Measurements from ENCODE around the gene KCNH2. TPM values are rescaled to one million over a fixed set of nuclear protein-coding genes. Genes with fewer than 3 reads are reported as not detected.
A peak's percentile ranks its signal among the peaks of the same experiment; 100 is the strongest.
"Not testable (repeated sequence)": the region's sequence is repeated elsewhere in the genome, so short reads cannot be mapped to it uniquely, and the experiment has no call there.

KCNH2 gene
- total RNA-seq, 2 experiments from 2014 or later, result 0.34 to 0.45 TPM

DNA sequence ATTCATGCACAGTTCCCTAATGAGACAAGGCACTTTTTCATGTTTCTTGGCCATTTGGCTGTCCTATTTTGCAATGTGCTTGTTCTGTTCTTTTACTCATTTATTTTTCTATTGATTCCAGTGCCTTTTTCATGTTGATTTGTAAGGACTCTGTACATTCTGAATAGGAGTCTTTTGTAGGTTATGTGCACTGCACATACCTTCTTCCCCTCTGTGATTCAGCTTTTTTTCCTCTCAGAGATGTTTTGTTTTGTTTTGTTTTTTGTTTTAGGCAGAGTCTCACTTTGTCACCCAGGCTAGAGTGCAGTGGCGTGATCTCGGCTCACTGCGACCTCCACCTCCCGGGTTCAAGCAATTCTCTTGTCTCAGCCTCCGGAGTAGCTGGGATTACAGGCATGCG lies 59.7 kb downstream of the KCNH2 start:
- Mint-ChIP-seq H3K9me3 (no peaks in the 10 kb centered on the region), H3K27ac (no peak overlapping the region), H3K27me3 (peaks cover 7% of the 10 kb centered on the region), H3K4me1 (ENCODE audit: low read depth) (peaks cover 5% of the 10 kb centered on the region), H3K4me3 (no peak overlapping the region), H3K36me3 (no peaks in the 10 kb centered on the region)
- POLR2A ChIA-PET, result no interaction called here
- CTCF ChIA-PET, result interaction anchor here (0.9 kb wide), 1 partner anchor 41 kb away, joined by 3 read pairs; no protein-coding TSS in a partner anchor
- intact Hi-C loops (cut with micrococcal nuclease), result no loop called here
- DNase-seq, result no peak

- H3K36me3 Mint-ChIP-seq, result no peaks in the 10 kb centered on the region
- DNase-seq, result no peak
- peaks cover under 1% of the 10 kb centered on the region for H3K4me1 Mint-ChIP-seq (ENCODE audit: low read depth)
- no peak overlapping the region for H3K27ac Mint-ChIP-seq
- no peak overlapping the region for H3K4me3 Mint-ChIP-seq
- ChIA-PET POLR2A (no interaction called here), CTCF (interaction anchor here (0.9 kb wide), 1 partner anchor 41 kb away, joined by 3 read pairs; no protein-coding TSS in a partner anchor)
- H3K9me3 Mint-ChIP-seq, result no peaks in the 10 kb centered on the region
- peaks cover 7% of the 10 kb centered on the region for H3K27me3 Mint-ChIP-seq
- intact Hi-C loops (cut with micrococcal nuclease), result no loop called here
These were observed 60.2 kb downstream of the KCNH2 start for GRCh38 chr7:150917969-150918368.

DNA sequence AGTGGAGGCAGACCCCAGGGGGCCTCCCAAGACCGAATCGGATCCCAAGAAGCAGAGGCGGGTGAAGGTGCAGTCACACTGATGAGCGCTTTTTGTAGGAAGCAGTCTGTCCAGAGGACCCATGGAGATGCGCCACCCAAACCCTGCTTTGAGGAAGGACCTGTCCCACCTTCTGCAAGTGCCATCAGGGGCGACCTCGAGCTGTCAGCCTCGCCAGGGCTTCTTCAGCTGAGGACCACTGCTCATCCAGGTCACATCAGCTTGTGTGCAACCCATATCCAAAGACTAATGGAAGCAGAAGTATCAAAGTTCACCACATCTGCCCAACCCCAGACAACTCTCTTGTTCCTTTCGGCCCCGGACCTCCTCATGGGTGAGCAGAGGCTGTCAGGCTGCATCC lies 61.5 kb downstream of the KCNH2 start:
- Mint-ChIP-seq H3K27me3 (peaks cover 7% of the 10 kb centered on the region), H3K9me3 (no peaks in the 10 kb centered on the region), H3K27ac (no peak overlapping the region), H3K4me3 (no peak overlapping the region), H3K36me3 (no peaks in the 10 kb centered on the region), H3K4me1 (ENCODE audit: low read depth) (no peaks in the 10 kb centered on the region)
- no peak for DNase-seq
- POLR2A ChIA-PET, result no interaction called here
- intact Hi-C loops (cut with micrococcal nuclease), result no loop called here
- CTCF ChIA-PET, result no interaction called here

DNA sequence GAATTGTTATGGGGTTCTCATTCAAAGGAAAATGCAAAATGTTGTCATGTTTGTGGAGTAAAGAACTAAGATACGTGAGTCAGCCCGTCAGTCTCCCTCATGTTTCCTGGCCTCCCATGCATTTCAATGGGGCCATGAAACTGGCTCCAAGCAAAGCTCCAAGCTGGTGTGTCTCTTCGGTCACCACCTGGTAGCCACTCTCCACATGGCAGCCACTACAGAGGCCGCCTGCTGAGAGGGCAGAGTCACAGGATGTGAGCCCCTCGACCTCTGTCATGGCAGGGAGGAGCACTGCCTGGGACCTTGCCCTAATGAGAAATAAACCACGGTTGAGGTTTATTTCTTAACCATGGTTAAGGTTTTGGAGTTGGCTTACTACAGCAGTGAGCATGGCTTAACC lies 63.2 kb downstream of the KCNH2 start:
- Mint-ChIP-seq H3K27me3 (peaks cover 7% of the 10 kb centered on the region), H3K4me3 (no peak overlapping the region), H3K36me3 (no peaks in the 10 kb centered on the region), H3K9me3 (no peaks in the 10 kb centered on the region), H3K4me1 (ENCODE audit: low read depth) (no peaks in the 10 kb centered on the region), H3K27ac (no peak overlapping the region)
- POLR2A ChIA-PET, result no interaction called here
- CTCF ChIA-PET, result interaction anchor here (0.9 kb wide), 1 partner anchor 17 kb away, joined by 4 read pairs; no protein-coding TSS in a partner anchor
- DNase-seq, result no peak
- intact Hi-C loops (cut with micrococcal nuclease), result no loop called here

DNA sequence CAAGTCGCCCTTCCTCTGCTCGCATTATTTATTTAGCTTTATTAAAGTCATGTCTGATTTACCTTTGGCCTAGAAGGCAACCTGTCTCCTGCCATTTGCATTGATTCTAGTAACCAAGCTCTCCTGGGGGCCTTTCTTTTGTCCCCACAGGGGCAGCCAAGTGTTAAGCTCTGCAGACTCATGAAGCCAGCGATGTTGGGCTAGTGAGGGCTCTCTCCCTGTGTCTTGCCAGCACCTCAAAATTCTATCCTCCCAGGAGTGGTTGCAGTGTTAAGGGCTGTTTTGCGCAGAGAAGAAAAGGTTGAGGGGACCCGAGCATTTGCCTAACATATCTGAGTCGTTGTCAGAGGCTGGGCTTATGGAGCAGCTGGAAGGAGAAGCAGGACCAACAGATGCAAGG lies 63.9 kb downstream of the KCNH2 start:
- ChIA-PET POLR2A (no interaction called here), CTCF (interaction anchor here (0.6 kb wide), 1 partner anchor 125 kb away, joined by 3 read pairs; no protein-coding TSS in a partner anchor)
- intact Hi-C loops (cut with micrococcal nuclease), result no loop called here

DNA sequence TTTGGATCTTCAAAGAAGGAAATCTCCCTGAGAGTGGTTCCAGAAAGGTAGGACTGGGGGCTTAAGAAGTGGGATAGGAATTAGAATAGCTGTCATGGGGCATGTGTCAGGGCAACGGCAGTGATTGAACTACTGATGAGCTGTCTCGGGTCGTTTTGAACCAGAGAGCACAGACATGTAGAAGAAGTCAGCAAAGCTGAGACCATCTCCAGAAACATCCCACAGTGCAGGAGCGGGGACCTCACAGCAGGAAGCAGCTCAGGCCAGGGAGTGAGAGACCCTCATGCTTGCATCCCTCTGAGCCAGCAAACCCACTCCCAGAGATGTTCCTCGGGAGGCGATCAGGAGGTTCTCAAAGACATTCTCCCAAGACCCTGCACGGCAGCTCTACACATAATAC lies 65.7 kb downstream of the KCNH2 start:
- Mint-ChIP-seq H3K27me3 (no peaks in the 10 kb centered on the region), H3K4me3 (no peak overlapping the region), H3K27ac (no peak overlapping the region), H3K9me3 (no peaks in the 10 kb centered on the region), H3K4me1 (ENCODE audit: low read depth) (peaks cover 7% of the 10 kb centered on the region), H3K36me3 (no peaks in the 10 kb centered on the region)
- ChIA-PET CTCF (interaction anchor here (1.2 to 2.1 kb wide), 3 partner anchors 14 to 73 kb away, joined by 4 to 11 read pairs (median 7); no protein-coding TSS in a partner anchor), POLR2A (no interaction called here)
- intact Hi-C loops (cut with micrococcal nuclease), result no loop called here
- no peak for DNase-seq

More for the DNA sequence above, 63.9 kb downstream of the KCNH2 start:
- DNase-seq, result no peak
- Mint-ChIP-seq H3K27me3 (peaks cover 6% of the 10 kb centered on the region), H3K27ac (no peak overlapping the region), H3K36me3 (no peaks in the 10 kb centered on the region), H3K9me3 (no peaks in the 10 kb centered on the region), H3K4me1 (ENCODE audit: low read depth) (peaks cover 4% of the 10 kb centered on the region), H3K4me3 (no peak overlapping the region)

- DNase-seq, result no peak
- CTCF ChIA-PET, result interaction anchor here (0.6 to 2.1 kb wide), 4 partner anchors 13 to 1260 kb away, joined by 3 to 7 read pairs (median 6); no protein-coding TSS in a partner anchor
- H3K27me3 Mint-ChIP-seq, result no peaks in the 10 kb centered on the region
- H3K9me3 Mint-ChIP-seq, result no peaks in the 10 kb centered on the region
- intact Hi-C loops (cut with micrococcal nuclease), result no loop called here
- peaks cover 7% of the 10 kb centered on the region for H3K4me1 Mint-ChIP-seq (ENCODE audit: low read depth)
- no peaks in the 10 kb centered on the region for H3K36me3 Mint-ChIP-seq
- POLR2A ChIA-PET, result interaction anchor here (0.7 kb wide), 1 partner anchor 13 kb away, joined by 3 read pairs; no protein-coding TSS in a partner anchor
- no peak overlapping the region for H3K4me3 Mint-ChIP-seq
- no peak overlapping the region for H3K27ac Mint-ChIP-seq
These were observed 66.4 kb downstream of the KCNH2 start for GRCh38 chr7:150911590-150912267.

DNA sequence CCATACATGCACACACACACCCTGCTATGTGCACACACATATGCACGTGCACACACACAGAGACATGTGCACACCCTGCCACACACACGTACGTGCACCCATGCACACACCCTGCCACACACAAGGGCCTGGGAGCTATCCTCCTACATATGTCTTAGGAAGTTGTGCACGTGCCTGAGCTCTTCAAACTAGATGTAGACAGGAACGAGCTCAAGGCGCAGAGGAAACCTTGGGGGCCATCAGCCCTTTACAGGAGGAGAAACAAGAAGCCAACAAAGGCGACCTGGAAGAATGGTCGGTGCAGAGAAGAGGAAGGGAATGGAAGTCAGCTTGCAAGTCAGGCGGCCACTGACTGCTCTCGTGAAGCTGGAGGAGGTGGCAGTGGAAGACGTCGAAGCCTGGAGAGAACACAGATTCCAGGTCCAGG lies 67.1 kb downstream of the KCNH2 start:
- Mint-ChIP-seq H3K27me3 (no peaks in the 10 kb centered on the region), H3K4me3 (no peak overlapping the region), H3K9me3 (no peaks in the 10 kb centered on the region), H3K27ac (no peak overlapping the region), H3K4me1 (ENCODE audit: low read depth) (peaks cover 7% of the 10 kb centered on the region), H3K36me3 (no peaks in the 10 kb centered on the region)
- intact Hi-C loops (cut with micrococcal nuclease), result no loop called here
- ChIA-PET CTCF (interaction anchor here (0.6 to 2.1 kb wide), 3 partner anchors 13 to 1261 kb away, joined by 3 to 7 read pairs (median 7); no protein-coding TSS in a partner anchor), POLR2A (no interaction called here)
- no peak for DNase-seq

- H3K4me1 Mint-ChIP-seq (ENCODE audit: low read depth); H3K27ac Mint-ChIP-seq; H3K36me3 Mint-ChIP-seq; H3K27me3 Mint-ChIP-seq; POLR2A ChIA-PET; H3K4me3 Mint-ChIP-seq; intact Hi-C loops (cut with micrococcal nuclease); H3K9me3 Mint-ChIP-seq; DNase-seq: not testable (repeated sequence)
- CTCF ChIA-PET, result interaction anchor here (1.9 to 2.1 kb wide), 2 partner anchors 12 to 74 kb away, joined by 7 read pairs; no protein-coding TSS in a partner anchor
These were observed 67.7 kb downstream of the KCNH2 start for GRCh38 chr7:150910305-150910995.

DNA sequence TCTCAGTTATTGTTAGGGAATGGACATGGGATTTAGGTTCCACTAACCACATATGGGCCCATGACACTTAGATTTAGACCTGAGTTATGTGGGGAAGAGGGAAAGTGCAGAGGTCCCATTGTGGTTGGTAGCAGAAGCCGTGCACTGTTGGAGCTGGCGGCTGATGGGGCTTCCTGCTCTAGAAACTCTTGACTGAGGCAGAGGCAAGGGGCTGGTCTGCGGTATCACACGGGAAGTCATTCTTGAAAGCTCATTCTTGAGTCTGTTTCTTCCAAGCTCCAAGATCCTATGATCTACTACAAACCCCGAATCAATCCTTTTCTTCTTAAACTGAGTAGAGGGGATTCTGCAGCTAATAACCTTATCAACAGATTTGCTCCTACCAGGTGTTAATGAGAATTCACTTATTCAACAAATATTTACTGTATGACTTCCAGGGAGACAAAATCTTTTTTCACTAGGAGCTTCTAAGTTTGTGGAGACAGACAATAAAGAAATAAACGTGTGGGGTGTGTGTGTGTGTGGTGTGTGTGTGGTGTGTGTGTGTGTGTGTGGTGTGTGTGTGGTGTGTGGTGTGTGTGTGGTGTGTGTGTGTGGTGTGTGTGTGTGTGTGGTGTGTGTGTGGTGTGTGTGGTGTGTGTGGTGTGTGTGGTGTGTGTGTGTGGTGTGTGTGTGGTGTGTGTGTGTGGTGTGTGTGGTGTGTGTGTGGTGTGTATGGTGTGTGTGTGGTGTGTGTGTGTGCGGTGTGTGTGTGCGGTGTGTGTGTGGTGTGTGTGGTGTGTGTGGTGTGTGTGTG lies 68.7 kb downstream of the KCNH2 start:
- Mint-ChIP-seq H3K36me3 (no peaks in the 10 kb centered on the region), H3K4me1 (ENCODE audit: low read depth) (peaks cover 7% of the 10 kb centered on the region), H3K4me3 (no peak overlapping the region), H3K9me3 (no peaks in the 10 kb centered on the region), H3K27me3 (peaks cover 1% of the 10 kb centered on the region), H3K27ac (no peak overlapping the region)
- CTCF ChIA-PET, result interaction anchor here (0.8 to 2.0 kb wide), 3 partner anchors 11 to 84 kb away, joined by 3 to 15 read pairs (median 4); no protein-coding TSS in a partner anchor
- POLR2A ChIA-PET, result no interaction called here
- intact Hi-C loops (cut with micrococcal nuclease), result no loop called here
- peak; percentile 55 for DNase-seq

DNA sequence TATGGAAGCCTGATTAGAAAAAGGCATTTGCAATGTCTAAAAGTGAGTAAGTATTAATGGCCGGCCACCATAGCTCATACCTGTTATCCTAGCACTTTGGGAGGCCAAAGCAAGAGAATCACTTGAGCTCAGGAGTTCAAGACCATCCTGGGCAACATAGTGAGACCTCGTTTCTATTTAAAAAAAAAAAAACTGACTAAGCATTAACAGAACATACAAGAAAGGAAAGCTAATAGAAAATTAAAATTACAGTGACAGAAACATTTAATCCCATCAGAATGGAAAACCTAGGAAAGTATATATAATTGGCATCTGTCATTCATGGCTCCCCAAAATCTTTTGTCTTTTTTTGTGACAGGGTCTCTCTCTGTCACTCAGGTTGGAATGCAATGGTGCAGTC lies 69.9 kb downstream of the KCNH2 start:
- ChIA-PET POLR2A (no interaction called here), CTCF (interaction anchor here (1.1 to 2.0 kb wide), 2 partner anchors 10 to 32 kb away, joined by 4 to 15 read pairs; no protein-coding TSS in a partner anchor)
- no peak for DNase-seq
- Mint-ChIP-seq H3K27me3 (peaks cover 7% of the 10 kb centered on the region), H3K4me1 (ENCODE audit: low read depth) (peaks cover 11% of the 10 kb centered on the region), H3K4me3 (no peak overlapping the region), H3K9me3 (no peaks in the 10 kb centered on the region), H3K27ac (no peak overlapping the region), H3K36me3 (no peaks in the 10 kb centered on the region)
- intact Hi-C loops (cut with micrococcal nuclease), result no loop called here

Data from activated CD4-positive, alpha-beta memory T cell treated with anti-CD3 and anti-CD28 coated beads for 36 hours (primary cell).